Activated effector memory CD4-positive, alpha-beta T cell treated with Interleukin-2 at 50 U/mL for 16 hours (primary cell): ENCODE measurements around the gene RAB1A.
"Not testable (repeated sequence)": the region's sequence is repeated elsewhere in the genome, so short reads cannot be mapped to it uniquely, and the experiment has no call there.

Experiments used
- DNase-seq: peaks from one replicate; pipeline ENCODE4 v3.0.0-alpha.2; 2020

RAB1A gene

GRCh38 chr2:65134158-65134557 lies 4.3 kb upstream of the RAB1A start:
- DNase-seq, result no peak

- no peak for DNase-seq
These were observed 3.7 kb upstream of the RAB1A start for GRCh38 chr2:65133626-65134025.

GRCh38 chr2:65132930-65133329 lies 3.0 kb upstream of the RAB1A start:
- DNase-seq, result not testable (repeated sequence)

DNA sequence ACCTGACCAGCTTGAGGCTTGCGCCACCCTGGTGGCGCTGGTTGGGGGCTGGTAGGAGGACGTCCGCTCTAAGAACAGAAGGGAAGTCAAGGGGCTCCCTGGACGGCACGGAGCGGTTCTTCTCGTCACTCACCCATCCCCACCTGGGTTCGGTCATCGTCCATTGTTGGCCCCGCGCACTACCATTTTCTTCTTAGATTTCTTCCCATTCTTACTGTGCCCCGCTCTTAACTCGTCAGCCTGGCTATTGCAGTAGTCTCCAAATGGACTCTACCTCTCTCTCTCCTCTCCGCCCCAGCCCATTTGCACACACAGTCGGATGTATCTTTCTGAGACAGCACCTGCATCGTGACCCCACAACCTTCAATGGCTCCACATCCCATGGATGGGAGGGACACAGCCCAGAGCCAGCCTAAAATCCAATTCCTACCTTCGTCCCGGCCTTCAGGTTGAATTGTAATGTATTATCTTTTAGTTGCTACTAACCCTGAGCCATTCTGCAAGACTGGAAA lies 814 bp upstream of the RAB1A start:
- DNase-seq, result no peak

- DNase-seq, result no peak
These were observed 550 bp downstream of the RAB1A start for GRCh38 chr2:65129286-65129825.

DNA sequence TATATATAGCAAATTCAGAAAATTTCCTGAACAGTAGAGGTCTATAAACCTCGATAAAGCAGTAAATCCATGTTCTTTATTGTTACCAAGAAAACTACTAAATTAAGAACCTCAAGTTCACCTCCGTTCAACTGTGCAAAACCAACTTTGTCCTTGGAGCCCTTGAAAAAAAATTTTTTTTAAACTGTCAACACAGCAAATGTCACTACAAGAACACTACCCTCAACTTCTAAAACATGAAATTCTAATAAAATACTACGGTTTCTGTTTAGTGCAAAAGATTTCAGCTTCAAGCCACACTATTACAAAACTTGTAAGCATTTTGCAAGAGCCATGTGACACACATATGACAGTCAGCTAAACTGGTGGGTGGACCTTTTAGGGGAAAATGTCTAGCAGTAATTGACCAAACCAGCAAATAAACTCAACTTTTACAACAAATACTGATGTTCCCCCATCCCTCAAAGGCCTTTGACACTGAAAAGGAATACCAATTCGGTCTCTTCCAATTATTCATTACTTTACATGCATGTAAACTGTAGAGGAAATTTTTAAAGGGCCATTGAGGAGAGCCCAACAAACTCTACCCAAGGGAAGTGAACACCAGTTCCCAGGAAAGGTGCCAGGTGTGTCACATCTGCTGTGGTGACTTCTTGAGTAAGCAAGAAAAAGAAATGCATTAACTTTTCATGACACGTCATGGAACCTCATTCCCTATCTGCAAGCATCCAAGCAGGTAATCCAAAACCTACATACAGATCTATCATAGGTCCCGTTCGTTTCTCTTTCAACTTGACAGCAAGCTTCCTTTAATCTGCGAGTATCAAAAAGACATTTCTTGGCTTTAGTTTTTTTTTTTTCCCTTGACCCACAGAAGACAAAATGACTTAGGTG lies 1.4 kb downstream of the RAB1A start:
- DNase-seq, result no peak

- DNase-seq, result not testable (repeated sequence)
These were observed 4.4 kb downstream of the RAB1A start for GRCh38 chr2:65125457-65125856.

GRCh38 chr2:65122313-65122712 lies 7.6 kb downstream of the RAB1A start:
- no peak for DNase-seq

GRCh38 chr2:65120990-65121693 lies 8.8 kb downstream of the RAB1A start:
- DNase-seq, result no peak

DNA sequence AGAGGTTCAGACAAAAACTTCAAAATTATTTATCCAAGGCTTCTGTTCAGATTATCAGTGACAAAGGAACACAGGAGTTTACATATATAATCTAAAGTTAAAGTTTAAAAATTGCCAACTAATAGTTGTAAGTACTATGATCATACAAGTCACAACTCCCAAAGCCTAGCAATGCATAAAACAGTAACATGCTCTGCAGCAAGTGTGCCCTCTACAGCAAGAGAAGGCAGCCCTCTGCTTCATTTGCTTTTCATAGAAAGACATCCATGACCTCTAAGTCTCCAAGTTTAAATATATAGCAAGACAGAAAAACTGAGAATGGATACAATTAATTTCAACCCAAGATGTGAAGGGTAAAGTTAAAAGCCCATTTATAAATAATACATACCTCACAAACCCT lies 13.3 kb downstream of the RAB1A start:
- DNase-seq, result no peak

GRCh38 chr2:65114921-65115320 lies 15.0 kb downstream of the RAB1A start:
- DNase-seq, result no peak

DNA sequence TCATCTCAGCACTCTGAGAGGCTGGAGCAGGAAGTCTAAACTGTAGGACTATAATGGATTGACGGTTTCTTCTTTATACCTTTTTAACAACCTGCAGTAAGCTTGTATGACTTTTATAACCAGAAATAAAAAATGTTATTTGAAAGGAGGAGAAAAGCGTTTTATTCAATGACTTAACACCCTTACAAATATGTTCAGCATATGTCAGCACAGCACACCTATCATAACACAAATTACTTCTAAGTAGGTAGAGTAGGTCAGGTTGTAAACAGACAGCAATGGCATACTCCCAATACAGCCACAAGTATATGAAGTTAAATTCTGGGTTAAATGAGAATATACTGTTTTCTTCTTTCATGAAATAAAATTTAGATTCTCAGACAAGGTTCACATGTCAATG lies 16.1 kb downstream of the RAB1A start:
- DNase-seq, result no peak

DNA sequence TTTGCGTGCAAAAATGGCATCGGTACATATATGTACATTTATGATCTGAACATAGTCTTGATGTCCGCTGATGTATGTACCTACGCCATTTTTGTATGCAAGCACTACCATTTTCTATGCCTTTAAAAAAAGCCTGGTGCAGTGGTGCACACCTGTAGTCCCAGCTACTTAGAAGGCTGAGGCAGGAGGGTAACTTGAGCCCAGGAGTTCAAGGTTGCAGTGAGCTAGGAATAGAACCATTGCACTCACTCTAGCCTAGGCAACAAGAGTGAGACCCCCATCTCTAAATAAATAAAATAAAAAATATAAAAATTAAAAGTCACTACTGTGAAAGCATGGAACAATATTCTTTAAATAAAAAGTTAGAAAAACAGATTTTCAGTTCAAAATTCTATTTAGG lies 16.7 kb downstream of the RAB1A start:
- no peak for DNase-seq

DNA sequence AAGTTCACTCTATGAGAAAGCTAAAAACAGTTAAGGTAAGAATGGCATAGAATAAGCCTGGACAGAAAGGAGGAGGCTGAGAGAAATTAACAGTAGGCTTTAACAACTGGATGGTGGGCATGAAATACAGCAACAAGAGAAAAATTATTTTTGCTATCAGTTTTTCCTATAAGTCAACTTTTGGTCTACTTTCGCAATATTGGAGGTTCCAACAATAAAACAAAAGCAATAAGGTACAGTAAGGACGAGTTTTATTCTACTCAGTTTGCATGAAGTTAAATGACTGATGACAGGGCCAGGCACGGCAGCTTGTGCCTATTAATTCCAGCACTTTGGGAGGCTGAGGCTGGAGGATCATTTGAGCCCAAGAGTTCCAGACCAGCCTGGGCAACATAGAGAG lies 17.3 kb downstream of the RAB1A start:
- no peak for DNase-seq

- DNase-seq, result no peak
These were observed 21.1 kb downstream of the RAB1A start for GRCh38 chr2:65108780-65109179.

DNA sequence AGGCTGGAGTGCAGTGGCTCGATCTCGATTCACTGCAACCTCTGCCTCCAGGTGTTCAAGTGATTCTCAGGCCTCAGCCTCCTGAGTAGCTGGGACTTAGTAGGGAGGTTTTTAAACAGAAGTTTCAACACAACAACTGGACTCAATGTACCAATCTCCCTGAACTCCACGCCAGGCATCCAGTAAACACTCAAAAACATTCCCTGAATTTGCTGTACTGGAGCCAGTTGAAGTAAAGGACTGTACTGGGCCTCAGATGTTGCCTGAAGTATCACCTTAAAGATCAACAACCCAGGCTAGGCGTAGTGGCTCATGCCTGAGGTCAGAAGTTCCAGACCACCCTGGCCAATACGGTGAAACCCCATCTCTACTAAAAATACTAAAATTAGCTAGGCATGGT lies 22.4 kb downstream of the RAB1A start:
- no peak for DNase-seq

DNA sequence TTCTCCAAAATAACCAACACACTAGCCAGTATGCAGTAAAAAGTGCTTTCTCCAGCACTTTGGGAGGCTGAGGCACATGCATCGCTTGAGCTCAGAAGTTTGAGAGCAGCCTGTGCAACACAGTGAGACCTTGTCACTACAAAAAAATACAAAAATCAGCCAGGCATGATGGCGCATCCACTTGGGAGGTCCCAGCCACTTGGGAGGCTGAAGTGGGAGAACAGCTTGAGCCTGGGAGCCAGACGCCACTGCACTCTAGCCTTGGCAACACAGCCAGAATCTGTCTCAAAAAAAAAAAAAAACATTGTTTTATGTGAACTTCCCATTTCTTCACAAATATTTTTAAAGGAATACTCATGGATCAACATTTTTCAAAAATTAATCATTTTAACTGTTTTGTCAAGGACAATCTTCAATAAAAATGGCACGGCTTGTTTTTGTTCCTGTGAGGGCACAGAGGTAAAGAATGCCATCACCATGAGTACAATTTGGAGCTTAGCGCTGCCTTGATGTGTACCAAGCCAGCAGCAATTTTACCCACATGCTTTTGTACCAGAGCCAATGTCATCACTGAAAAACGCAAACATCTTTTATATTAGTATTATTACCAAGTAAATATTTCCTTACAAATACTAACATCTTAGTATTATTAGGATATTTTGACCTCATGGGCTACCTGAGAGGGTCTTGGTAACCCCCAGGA lies 26.7 kb downstream of the RAB1A start:
- DNase-seq, result no peak

- no peak for DNase-seq
These were observed 28.8 kb downstream of the RAB1A start for GRCh38 chr2:65101071-65101470.

DNA sequence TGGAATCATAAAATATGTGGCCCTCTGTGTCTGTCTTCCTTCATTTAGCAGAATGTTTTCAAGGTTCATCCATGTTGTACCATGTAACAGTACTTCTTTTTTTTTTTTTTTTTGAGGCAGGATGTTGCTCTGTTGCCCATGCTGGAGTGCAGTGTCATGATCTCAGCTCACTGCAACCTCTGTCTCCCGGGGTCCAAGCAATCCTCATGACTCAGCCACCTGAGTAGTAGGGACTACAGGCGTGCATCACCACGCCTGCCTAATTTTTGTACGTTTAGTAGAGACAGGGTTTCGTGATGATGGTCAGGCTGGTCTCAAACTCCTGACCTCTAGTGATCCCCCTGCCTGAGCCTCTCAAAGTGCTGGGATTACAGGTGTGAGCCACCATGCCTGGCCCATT lies 31.2 kb downstream of the RAB1A start:
- no peak for DNase-seq

DNA sequence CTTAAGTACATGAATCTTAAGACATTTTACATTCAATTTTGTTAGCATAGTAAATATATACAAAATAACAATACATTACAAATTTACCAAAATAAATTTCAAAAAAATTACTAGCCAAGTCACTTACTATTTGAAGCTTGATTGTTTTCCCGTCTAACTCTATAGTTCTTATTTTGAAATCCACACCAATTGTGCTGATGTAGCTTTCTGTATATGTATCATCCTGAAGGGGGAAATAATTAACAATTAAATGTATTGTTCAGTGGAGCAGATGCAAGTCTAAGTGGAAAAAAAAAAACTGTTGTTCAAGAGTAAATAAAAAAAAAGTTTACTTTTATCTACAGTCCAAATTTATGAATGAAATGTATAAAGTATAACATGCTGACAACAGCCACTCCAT lies 32.1 kb downstream of the RAB1A start:
- DNase-seq, result no peak

- DNase-seq, result no peak
These were observed 33.0 kb downstream of the RAB1A start for GRCh38 chr2:65096948-65097347.

DNA sequence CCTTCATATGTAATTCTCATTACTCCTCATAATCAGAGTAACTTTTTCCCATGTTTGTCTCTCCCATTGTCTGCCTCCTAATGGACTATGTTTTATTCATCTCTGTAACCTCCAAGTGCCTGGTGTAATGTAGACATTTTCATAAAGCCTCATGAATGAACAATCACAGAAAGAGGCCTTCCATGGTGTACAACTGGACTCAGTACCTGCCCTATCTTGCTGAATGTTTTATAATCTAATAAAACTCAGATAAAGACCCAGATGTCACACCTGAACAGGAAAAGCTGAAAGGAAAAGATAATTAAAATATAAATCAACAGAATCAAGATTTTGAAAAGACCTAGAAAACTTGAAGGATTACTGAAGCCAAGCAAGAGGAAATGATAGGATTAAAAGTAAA lies 36.7 kb downstream of the RAB1A start:
- no peak for DNase-seq

- no peak for DNase-seq
These were observed 37.1 kb downstream of the RAB1A start for GRCh38 chr2:65092791-65093190.
